ENCODE data around the gene GRN.
A peak's percentile ranks its signal among the peaks of the same experiment; 100 is the strongest.

GRN gene

DNA sequence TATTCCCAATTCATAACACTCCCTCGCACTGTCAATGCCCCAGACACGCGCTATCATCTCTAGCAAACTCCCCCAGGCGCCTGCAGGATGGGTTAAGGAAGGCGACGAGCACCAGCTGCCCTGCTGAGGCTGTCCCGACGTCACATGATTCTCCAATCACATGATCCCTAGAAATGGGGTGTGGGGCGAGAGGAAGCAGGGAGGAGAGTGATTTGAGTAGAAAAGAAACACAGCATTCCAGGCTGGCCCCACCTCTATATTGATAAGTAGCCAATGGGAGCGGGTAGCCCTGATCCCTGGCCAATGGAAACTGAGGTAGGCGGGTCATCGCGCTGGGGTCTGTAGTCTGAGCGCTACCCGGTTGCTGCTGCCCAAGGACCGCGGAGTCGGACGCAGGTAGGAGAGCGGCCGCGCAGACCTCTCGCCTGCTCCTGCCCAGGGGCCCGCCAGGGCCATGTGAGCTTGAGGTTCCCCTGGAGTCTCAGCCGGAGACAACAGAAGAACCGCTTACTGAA lies at the start of gene GRN:
GRN (plus strand) TSS at position 364 of the 515 bp plus-strand sequence. CDS start 3,863 bp downstream, outside the sequence.
- H3K27ac ChIP-seq (ENCODE audit: low read length), result peak within 1 kb of the TSS; percentile 85
- peak within 1 kb of the TSS; percentile 81 to 96 for H3K4me3 ChIP-seq (ENCODE audit: low read length in 2 of 2)
- peak within 1 kb of the TSS; percentile 75 to 87 for H3K9ac ChIP-seq (ENCODE audit: low read length in 2 of 2)
- peaks cover 0 to 3% of the 10 kb centered on the region in 2 donors for H3K36me3 ChIP-seq (ENCODE audit: control insufficient read depth in 2 of 2, insufficient read depth in 2 of 2, low read length in 2 of 2)
- H3K4me1 ChIP-seq (ENCODE audit: control insufficient read depth, insufficient read depth, low read length), result peaks cover 18% of the 10 kb centered on the region
- no peaks in the 10 kb centered on the region for H3K9me3 ChIP-seq (ENCODE audit: control insufficient read depth in 2 of 2, low read length in 2 of 2)
- H3K27me3 ChIP-seq (ENCODE audit: control insufficient read depth in 1 of 2, insufficient read depth in 2 of 2, low read length in 2 of 2), result no peaks in the 10 kb centered on the region

DNA sequence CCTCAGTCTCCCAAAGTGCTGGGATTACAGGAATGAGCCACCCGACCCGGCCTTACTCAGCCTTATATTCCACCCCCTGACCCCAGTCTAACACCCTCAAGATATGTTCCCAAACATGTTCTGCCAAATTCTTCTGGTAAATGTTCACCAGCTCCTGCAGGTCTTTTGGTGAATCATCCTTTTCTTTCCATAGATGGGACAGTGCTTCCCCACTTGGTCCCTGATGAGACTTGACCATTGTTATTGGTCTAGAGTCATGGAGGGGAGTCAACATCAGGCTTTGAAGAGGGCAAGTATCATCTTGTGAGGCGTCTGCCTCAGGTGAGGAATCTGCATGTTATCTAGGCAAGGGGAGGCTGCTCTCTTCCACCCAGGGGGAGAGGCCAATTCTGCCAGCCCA lies 47.1 kb upstream of the GRN start:
- no peak overlapping the region for H3K9ac ChIP-seq (ENCODE audit: low read length in 2 of 2)
- peaks cover 0 to 5% of the 10 kb centered on the region in 2 donors for H3K27me3 ChIP-seq (ENCODE audit: control insufficient read depth in 1 of 2, insufficient read depth in 2 of 2, low read length in 2 of 2)
- H3K4me1 ChIP-seq (ENCODE audit: control insufficient read depth, insufficient read depth, low read length), result no peaks in the 10 kb centered on the region
- H3K4me3 ChIP-seq (ENCODE audit: low read length in 2 of 2), result no peak overlapping the region
- H3K9me3 ChIP-seq (ENCODE audit: control insufficient read depth in 2 of 2, low read length in 2 of 2), result no peaks in the 10 kb centered on the region
- no peaks in the 10 kb centered on the region for H3K36me3 ChIP-seq (ENCODE audit: control insufficient read depth in 2 of 2, insufficient read depth in 2 of 2, low read length in 2 of 2)
- no peak overlapping the region for H3K27ac ChIP-seq (ENCODE audit: low read length)

DNA sequence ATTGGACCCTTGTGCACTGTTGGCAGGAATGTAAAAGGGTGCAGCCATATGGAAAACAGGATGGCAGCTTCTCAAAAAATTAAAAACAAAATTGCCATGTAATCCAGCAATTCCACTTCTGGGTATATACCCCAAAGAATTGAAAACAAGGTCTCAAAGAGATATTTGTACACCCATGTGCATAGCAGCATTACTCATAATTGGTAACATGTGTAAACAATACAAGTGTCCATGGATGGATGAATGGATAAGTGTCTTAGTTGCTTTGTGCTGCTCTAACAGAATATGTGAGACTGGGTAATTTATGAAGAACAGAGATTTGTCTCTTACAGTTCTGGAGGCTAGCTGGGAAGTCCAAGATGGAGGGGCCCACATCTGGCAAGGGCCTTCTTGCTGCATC lies 40.5 kb upstream of the GRN start:
- H3K9me3 ChIP-seq (ENCODE audit: control insufficient read depth in 2 of 2, low read length in 2 of 2), result no peaks in the 10 kb centered on the region
- no peak overlapping the region for H3K9ac ChIP-seq (ENCODE audit: low read length in 2 of 2)

DNA sequence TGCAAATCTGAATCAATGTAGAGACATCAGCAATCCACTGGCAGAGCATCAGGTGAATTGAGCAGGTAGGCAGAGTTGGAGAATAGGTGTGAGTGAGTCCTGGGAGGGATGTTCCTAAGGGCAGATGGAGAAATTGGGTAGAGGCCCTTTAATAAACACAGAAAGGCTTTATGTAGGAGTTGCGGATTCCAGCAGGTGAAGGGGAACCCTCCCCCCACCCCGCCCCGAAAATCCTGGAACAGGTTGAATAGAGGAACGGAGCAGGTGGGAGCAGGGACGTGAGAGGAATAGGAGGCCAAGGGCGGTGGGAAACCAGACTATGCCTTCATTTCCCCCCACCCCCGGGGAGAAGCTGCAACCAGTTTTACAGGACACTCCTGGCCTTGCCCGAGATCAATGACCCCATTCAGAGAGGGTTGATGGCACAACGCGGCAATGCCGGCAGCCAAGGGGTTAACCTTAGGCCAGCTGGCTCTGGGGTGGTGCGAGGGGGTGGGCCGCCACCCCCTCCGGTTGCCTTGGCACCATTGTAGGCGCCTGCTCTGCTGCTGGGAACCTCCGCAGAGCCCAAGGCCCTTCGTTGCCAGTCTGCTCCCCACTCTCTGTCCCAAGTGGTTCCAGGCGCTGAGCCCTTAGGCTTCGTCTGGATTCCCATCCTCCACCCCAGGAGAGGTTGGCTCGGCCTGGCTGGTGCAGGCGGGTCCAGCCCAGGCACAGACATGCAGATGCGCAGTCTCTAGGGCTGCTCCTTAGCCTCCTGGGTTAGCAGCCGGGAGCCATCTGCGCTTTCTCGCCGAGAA lies 37.5 kb upstream of the GRN start:
- Histone ChIP-seq H3K9me3 (ENCODE audit: control insufficient read depth in 2 of 2, low read length in 2 of 2) (no peaks in the 10 kb centered on the region), H3K4me3 (ENCODE audit: low read length in 2 of 2) (peak overlapping the region; percentile 60 to 69), H3K9ac (ENCODE audit: low read length in 2 of 2) (peak overlapping the region in 1 of 2 donors; percentile 33), H3K36me3 (ENCODE audit: control insufficient read depth in 2 of 2, insufficient read depth in 2 of 2, low read length in 2 of 2) (no peaks in the 10 kb centered on the region), H3K27ac (ENCODE audit: low read length) (peak overlapping the region; percentile 41), H3K27me3 (ENCODE audit: control insufficient read depth in 1 of 2, insufficient read depth in 2 of 2, low read length in 2 of 2) (peaks cover 0 to 4% of the 10 kb centered on the region in 2 donors), H3K4me1 (ENCODE audit: control insufficient read depth, insufficient read depth, low read length) (peaks cover 16% of the 10 kb centered on the region)

More for the DNA sequence above, 40.5 kb upstream of the GRN start:
- Histone ChIP-seq H3K36me3 (ENCODE audit: control insufficient read depth in 2 of 2, insufficient read depth in 2 of 2, low read length in 2 of 2) (no peaks in the 10 kb centered on the region), H3K27me3 (ENCODE audit: control insufficient read depth in 1 of 2, insufficient read depth in 2 of 2, low read length in 2 of 2) (peaks cover 0 to 4% of the 10 kb centered on the region in 2 donors), H3K4me1 (ENCODE audit: control insufficient read depth, insufficient read depth, low read length) (peaks cover 16% of the 10 kb centered on the region), H3K27ac (ENCODE audit: low read length) (no peak overlapping the region), H3K4me3 (ENCODE audit: low read length in 2 of 2) (no peak overlapping the region)

DNA sequence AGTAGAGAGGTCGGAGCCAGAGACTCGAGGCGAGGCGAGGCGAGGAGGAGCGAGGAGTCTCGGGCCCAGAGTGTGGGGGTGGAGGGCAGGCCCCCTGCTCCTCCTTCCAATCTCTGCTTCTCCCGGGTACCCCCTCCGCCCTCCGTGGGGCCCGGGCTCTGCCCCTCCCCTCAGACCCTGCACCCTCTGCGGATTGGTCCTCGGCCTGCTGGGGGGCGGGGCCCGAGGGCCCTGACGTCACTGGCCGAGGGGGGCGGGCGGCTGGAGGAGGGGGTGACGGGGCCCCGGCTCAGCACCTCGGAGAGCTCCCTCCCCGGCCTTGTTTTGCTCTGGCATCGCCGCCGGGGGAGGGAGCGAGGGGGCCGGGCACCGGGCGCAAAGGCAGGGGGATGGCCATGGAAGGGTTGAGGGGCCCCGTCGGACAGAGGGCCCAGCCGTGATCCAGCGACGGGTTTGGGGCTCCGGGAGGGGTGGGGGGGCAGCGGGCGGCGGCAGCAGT lies 36.7 kb upstream of the GRN start, which contains the start of gene RUNDC3A:
RUNDC3A (plus strand) TSS at position 282 of the 499 bp plus-strand sequence. CDS start 232 bp downstream, outside the sequence.
- Histone ChIP-seq H3K4me3 (ENCODE audit: low read length in 2 of 2) (peak within 1 kb of the TSS; percentile 60 to 71), H3K36me3 (ENCODE audit: control insufficient read depth in 2 of 2, insufficient read depth in 2 of 2, low read length in 2 of 2) (no peaks in the 10 kb centered on the region), H3K27ac (ENCODE audit: low read length) (peak within 1 kb of the TSS; percentile 41), H3K4me1 (ENCODE audit: control insufficient read depth, insufficient read depth, low read length) (peaks cover 16% of the 10 kb centered on the region), H3K9ac (ENCODE audit: low read length in 2 of 2) (peak within 1 kb of the TSS in 1 of 2 donors; percentile 33), H3K27me3 (ENCODE audit: control insufficient read depth in 1 of 2, insufficient read depth in 2 of 2, low read length in 2 of 2) (peaks cover 4 to 7% of the 10 kb centered on the region in 2 donors), H3K9me3 (ENCODE audit: control insufficient read depth in 2 of 2, low read length in 2 of 2) (no peaks in the 10 kb centered on the region)

DNA sequence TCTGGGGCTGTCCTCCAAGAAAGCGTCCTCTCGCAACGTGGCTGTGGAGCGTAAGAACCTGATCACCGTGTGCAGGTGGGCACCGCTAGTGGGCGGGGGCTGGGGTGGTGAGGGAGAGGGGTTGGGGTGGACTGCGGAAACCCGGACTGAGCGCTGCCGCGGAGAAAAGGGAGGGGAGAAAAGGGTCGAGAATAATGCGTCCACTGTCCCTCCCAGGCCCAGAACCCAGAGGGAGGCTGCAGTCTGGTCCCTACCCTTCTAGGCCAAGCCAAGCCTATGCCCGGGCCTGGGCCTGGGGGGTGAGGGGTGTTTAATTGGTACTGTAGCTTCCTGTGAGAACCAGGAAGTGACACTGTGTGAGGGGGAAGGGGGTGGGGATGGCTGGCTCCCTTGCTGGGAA lies 36.2 kb upstream of the GRN start:
- Histone ChIP-seq H3K27me3 (ENCODE audit: control insufficient read depth in 1 of 2, insufficient read depth in 2 of 2, low read length in 2 of 2) (peaks cover 4 to 8% of the 10 kb centered on the region in 2 donors), H3K4me1 (ENCODE audit: control insufficient read depth, insufficient read depth, low read length) (peaks cover 16% of the 10 kb centered on the region), H3K27ac (ENCODE audit: low read length) (no peak overlapping the region), H3K9ac (ENCODE audit: low read length in 2 of 2) (no peak overlapping the region), H3K9me3 (ENCODE audit: control insufficient read depth in 2 of 2, low read length in 2 of 2) (no peaks in the 10 kb centered on the region), H3K36me3 (ENCODE audit: control insufficient read depth in 2 of 2, insufficient read depth in 2 of 2, low read length in 2 of 2) (no peaks in the 10 kb centered on the region), H3K4me3 (ENCODE audit: low read length in 2 of 2) (peak overlapping the region; percentile 40)

DNA sequence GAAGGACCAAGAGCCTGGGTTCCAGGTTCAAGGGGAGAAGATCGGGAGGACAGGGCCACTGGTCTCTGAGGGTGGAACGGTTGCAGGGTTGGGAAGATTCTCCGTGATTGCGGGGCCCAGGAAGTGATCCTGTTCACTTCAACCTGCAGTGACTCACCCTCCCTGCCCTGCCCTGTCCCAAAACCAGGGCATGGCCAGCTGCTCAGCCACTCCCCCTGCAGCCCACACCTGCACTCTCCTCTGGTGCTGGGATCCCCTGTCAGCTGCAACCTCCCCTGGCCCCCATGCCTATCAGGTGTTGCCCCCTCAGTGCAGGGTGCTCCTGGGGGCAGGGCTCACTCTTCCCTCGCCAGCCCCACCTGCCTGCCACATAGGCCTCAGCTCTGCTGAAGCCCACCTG lies 35.6 kb upstream of the GRN start:
- no peak overlapping the region for H3K27ac ChIP-seq (ENCODE audit: low read length)
- H3K36me3 ChIP-seq (ENCODE audit: control insufficient read depth in 2 of 2, insufficient read depth in 2 of 2, low read length in 2 of 2), result no peaks in the 10 kb centered on the region
- no peaks in the 10 kb centered on the region for H3K9me3 ChIP-seq (ENCODE audit: control insufficient read depth in 2 of 2, low read length in 2 of 2)
- no peak overlapping the region for H3K4me3 ChIP-seq (ENCODE audit: low read length in 2 of 2)
- H3K4me1 ChIP-seq (ENCODE audit: control insufficient read depth, insufficient read depth, low read length), result peaks cover 16% of the 10 kb centered on the region
- H3K27me3 ChIP-seq (ENCODE audit: control insufficient read depth in 1 of 2, insufficient read depth in 2 of 2, low read length in 2 of 2), result peaks cover 8 to 12% of the 10 kb centered on the region in 2 donors
- no peak overlapping the region for H3K9ac ChIP-seq (ENCODE audit: low read length in 2 of 2)

DNA sequence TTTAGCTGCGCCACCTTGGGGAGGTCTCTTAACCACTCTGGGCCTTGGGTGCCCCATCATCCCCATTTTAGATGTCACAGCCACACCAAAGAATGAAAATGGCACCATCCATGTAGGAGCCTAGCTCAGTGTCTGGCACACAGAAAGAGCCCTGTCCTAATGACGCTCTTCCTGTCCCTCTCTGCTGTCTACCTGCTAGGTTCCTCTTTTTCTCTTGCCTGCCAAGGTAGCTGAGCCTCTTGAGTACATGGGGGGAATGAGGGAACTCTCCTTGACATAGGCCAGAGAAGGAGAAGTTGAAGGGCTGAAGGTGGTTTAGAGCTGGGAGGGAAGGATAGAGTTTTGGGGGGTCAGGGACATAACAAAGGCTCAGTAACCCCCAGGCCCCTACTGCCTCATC lies 34.9 kb upstream of the GRN start:
- no peaks in the 10 kb centered on the region for H3K9me3 ChIP-seq (ENCODE audit: control insufficient read depth in 2 of 2, low read length in 2 of 2)
- H3K4me3 ChIP-seq (ENCODE audit: low read length in 2 of 2), result no peak overlapping the region
- H3K4me1 ChIP-seq (ENCODE audit: control insufficient read depth, insufficient read depth, low read length), result peaks cover 22% of the 10 kb centered on the region
- H3K9ac ChIP-seq (ENCODE audit: low read length in 2 of 2), result no peak overlapping the region
- peaks cover 14 to 15% of the 10 kb centered on the region in 2 donors for H3K27me3 ChIP-seq (ENCODE audit: control insufficient read depth in 1 of 2, insufficient read depth in 2 of 2, low read length in 2 of 2)
- H3K36me3 ChIP-seq (ENCODE audit: control insufficient read depth in 2 of 2, insufficient read depth in 2 of 2, low read length in 2 of 2), result no peaks in the 10 kb centered on the region
- H3K27ac ChIP-seq (ENCODE audit: low read length), result no peak overlapping the region

DNA sequence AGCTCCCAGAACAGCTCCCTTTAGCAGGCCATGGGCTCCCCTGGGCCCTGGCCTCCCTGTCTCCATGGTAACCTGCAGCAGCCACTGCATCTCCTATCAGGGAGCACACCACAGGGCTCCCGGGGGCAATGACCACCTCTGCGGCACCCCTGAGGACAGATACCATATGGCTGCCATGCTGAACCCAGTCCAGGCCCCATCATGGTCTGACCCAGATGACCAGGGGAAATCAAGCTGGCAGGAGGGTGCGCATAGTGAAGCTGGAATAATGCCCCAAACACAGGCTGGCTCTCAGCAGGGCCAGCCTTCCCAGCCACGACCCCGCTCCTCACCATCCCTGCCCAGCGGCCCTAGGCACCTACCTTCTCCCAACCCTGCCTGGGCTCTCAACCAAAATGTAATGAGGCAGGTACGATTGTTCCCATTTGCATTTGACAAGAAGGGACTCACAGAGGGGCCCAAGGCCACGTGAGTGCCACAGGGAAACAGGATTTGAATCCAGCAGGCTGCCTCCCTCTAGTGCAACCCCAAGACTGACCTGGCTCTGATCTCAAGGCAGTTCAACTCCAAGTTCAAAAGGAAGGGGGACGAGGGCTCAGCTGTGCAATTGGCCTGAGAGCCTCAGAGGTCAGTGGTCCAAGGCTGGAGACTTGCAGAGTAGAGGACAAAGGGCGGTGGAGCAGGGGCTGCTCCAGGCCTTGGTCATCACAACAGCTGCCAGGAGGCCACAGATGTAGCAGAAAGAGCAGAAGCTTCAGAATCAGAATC lies 34.3 kb upstream of the GRN start:
- Histone ChIP-seq H3K27ac (ENCODE audit: low read length) (no peak overlapping the region), H3K9me3 (ENCODE audit: control insufficient read depth in 2 of 2, low read length in 2 of 2) (no peaks in the 10 kb centered on the region), H3K27me3 (ENCODE audit: control insufficient read depth in 1 of 2, insufficient read depth in 2 of 2, low read length in 2 of 2) (peaks cover 18 to 19% of the 10 kb centered on the region in 2 donors), H3K36me3 (ENCODE audit: control insufficient read depth in 2 of 2, insufficient read depth in 2 of 2, low read length in 2 of 2) (no peaks in the 10 kb centered on the region), H3K4me1 (ENCODE audit: control insufficient read depth, insufficient read depth, low read length) (peaks cover 22% of the 10 kb centered on the region), H3K4me3 (ENCODE audit: low read length in 2 of 2) (no peak overlapping the region), H3K9ac (ENCODE audit: low read length in 2 of 2) (no peak overlapping the region)

DNA sequence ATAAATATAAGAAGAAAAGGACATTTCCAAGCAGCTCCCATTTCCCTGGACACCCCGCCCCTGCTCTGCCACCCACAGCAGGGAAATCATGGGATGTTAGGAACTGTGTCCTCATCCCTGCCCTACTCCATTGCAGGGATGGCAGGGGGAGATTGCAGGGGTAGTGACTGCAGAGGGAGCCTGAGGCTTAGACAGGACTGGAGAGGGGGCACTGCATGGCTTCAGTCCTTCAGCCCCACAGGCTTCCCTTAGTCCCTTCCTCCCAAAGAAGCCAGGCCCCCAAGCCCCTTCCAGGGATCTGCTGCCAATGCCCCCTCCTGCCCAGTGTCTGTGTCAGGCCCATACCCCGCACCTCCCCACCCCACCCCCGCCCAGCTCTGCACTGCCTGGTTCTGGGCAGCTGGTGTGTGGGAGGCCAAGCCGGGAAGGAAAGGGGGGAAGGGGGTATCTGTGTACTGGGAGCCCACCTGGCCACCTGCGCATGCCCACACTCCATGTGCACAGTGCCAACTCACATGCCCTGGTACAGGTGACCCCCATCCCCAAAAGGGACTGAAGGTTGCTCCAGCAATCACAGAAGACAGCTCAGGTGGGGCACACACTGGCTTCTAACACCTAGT lies 33.4 kb upstream of the GRN start:
- H3K27me3 ChIP-seq (ENCODE audit: control insufficient read depth in 1 of 2, insufficient read depth in 2 of 2, low read length in 2 of 2), result peaks cover 26 to 27% of the 10 kb centered on the region in 2 donors

More for the DNA sequence above, 33.4 kb upstream of the GRN start:
- Histone ChIP-seq H3K27ac (ENCODE audit: low read length) (no peak overlapping the region), H3K4me1 (ENCODE audit: control insufficient read depth, insufficient read depth, low read length) (peaks cover 22% of the 10 kb centered on the region), H3K4me3 (ENCODE audit: low read length in 2 of 2) (no peak overlapping the region), H3K9ac (ENCODE audit: low read length in 2 of 2) (no peak overlapping the region), H3K9me3 (ENCODE audit: control insufficient read depth in 2 of 2, low read length in 2 of 2) (no peaks in the 10 kb centered on the region), H3K36me3 (ENCODE audit: control insufficient read depth in 2 of 2, insufficient read depth in 2 of 2, low read length in 2 of 2) (no peaks in the 10 kb centered on the region)

Measured in stomach smooth muscle (tissue), 2 donors.